Fibroblast of peridontal ligament (primary cell): ENCODE measurements around the gene BCS1L.

ENCODE experiments used
- DNase-seq: peaks from one replicate; pipeline ENCODE4 v3.0.0-alpha.2; 2010; ENCODE audit errors: extremely low read depth

BCS1L gene, protein sequence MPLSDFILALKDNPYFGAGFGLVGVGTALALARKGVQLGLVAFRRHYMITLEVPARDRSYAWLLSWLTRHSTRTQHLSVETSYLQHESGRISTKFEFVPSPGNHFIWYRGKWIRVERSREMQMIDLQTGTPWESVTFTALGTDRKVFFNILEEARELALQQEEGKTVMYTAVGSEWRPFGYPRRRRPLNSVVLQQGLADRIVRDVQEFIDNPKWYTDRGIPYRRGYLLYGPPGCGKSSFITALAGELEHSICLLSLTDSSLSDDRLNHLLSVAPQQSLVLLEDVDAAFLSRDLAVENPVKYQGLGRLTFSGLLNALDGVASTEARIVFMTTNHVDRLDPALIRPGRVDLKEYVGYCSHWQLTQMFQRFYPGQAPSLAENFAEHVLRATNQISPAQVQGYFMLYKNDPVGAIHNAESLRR

GRCh38 chr2:218659258-218659987, at the start of gene BCS1L, which contains the start of gene ZNF142:
Gene BCS1L, plus strand, starts transcription at chr2:218659683. Its CDS starts 1,305 bp downstream, at chr2:218660988.
Gene ZNF142, minus strand, starts transcription at chr2:218659623. Its CDS starts 3,194 bp downstream, at chr2:218656429.
- peak; percentile 71 for DNase-seq

GRCh38 chr2:218615868-218616315, 43.6 kb upstream of the BCS1L start:
- DNase-seq, result no peak

DNA sequence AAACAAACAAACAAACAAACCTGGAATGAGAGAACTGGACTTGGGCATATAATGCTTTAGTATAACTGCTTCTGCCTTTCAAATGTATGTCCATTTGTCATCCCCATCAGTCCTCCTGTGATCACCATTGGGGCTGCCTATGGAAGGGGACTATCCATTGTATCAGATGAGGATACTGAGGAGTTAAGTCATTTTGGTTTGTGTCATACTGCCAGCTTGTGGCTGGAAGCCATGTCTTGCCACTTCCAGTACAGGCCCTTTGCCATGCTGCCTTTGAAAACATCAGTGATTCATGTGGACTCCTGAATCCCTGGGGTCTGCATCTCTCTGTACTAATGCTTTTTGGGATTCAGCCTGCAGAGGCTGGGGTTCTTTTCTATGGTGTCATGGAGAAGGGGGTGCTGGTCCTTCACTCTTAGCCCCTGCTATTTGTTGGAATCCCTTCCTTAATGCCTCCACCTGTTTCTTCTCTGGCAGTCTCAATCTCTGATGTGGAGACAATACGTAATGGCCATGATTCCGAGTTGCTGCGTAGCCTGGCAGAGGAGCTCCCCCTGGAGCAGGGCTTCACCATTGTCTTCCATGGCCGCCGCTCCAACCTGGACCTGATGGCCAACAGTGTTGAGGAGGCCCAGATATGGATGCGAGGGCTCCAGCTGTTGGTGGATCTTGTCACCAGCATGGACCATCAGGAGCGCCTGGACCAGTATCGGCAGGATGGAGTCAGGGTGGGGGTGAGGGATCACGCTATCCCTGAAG, 41.2 kb upstream of the BCS1L start:
- peak; percentile 44 for DNase-seq

- DNase-seq, result no peak
Measured at GRCh38 chr2:218621007-218621406, 38.5 kb upstream of the BCS1L start.

DNA sequence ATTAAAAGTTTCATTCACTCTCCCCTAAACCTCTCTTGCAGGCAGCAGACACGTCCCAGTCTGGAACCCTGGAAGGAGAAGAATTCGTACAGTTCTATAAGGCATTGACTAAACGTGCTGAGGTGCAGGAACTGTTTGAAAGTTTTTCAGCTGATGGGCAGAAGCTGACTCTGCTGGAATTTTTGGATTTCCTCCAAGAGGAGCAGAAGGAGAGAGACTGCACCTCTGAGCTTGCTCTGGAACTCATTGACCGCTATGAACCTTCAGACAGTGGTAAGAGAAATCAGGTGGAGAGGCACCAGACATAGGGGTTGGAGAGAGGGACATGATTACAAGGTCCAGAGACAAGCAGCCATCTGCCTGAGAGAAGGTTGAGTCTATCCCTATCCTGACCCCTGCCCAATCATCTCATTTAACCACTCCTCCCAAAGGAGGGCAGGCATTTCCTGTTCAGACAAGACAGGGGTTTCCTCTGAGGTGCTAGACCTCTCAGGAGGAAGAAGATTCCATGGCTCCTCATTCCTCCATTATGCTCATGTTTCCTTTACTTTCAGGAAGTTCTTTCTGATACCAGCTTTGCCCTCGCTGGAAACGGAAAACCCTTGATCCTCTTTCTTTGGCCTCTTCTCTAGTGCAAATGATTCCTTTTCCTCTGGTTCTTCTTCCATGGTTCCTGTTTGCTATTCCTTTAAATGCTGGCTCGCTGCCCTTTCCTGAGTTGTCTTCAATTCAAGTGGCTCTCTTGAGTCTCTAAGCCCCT, 36.7 kb upstream of the BCS1L start:
- no peak for DNase-seq

DNA sequence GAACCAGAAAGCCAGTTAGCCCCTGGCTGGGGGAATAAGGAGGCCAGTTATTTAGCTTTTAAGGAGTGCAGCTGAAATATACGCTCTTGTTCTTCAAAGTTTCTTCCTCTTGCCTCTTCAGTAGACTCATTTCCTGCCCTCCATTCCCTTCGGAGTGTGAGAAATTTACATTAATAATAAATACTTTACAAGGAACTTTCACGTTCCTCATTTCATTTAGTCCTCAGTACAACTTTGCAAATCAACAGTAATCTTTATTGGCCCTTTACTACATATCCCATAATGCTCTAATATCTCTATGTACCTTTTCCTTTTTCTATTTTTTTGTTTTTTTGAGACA, 36.1 kb upstream of the BCS1L start:
- DNase-seq, result no peak

GRCh38 chr2:218626369-218626768, 33.1 kb upstream of the BCS1L start:
- DNase-seq, result no peak

DNA sequence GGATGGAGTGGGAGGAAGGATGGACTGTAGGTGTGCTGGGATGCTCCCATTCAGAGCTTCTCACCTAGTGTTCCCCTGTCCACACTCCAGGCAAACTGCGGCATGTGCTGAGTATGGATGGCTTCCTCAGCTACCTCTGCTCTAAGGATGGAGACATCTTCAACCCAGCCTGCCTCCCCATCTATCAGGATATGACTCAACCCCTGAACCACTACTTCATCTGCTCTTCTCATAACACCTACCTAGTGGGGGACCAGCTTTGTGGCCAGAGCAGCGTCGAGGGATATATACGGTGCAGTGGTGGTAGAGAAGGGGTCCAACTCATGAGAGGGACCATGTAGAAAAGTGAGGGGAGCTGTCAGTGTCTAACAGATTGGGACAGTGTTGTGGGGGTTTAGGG, 31.5 kb upstream of the BCS1L start:
- no peak for DNase-seq

DNA sequence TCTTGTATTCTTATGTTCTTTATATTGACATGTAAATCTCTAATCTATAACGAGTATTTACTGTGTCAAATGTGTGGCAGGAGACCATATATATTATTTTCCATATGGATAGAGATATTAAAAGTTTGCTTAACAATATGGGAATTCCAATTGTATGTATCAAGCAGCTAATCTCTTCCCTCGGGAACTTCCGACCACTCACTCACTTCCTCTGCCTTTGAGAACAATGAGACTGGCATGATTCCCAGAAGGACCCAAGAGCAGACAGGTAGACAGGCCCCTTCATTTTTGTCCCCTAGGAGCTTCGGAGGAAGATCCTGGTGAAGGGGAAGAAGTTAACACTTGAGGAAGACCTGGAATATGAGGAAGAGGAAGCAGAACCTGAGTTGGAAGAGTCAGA, 27.6 kb upstream of the BCS1L start:
- no peak for DNase-seq

GRCh38 chr2:218635719-218636118, 23.8 kb upstream of the BCS1L start:
- no peak for DNase-seq

- no peak for DNase-seq
Measured at GRCh38 chr2:218638372-218638771, 21.1 kb upstream of the BCS1L start.

GRCh38 chr2:218642121-218642656, 17.3 kb upstream of the BCS1L start:
- no peak for DNase-seq

DNA sequence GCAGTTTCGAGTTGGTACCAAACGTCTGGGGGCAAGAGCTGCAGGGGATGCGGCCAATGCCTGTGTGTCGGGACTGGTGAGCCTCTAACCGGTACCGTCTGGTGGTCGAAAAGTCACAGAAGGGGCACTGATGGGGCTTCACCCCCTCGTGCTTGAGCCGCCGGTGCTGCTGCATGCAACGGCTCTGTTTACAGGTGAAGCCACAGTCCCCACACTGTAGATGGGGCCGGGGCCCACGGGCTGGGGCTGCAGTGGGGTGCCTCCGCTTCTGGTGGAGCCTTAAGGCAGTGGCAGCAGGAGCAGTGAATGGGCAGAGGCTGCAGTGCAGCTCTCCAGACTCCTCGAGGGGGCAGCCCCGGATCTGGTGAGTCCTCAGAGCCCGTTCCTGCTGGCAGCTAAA, 16.7 kb upstream of the BCS1L start:
- no peak for DNase-seq

DNA sequence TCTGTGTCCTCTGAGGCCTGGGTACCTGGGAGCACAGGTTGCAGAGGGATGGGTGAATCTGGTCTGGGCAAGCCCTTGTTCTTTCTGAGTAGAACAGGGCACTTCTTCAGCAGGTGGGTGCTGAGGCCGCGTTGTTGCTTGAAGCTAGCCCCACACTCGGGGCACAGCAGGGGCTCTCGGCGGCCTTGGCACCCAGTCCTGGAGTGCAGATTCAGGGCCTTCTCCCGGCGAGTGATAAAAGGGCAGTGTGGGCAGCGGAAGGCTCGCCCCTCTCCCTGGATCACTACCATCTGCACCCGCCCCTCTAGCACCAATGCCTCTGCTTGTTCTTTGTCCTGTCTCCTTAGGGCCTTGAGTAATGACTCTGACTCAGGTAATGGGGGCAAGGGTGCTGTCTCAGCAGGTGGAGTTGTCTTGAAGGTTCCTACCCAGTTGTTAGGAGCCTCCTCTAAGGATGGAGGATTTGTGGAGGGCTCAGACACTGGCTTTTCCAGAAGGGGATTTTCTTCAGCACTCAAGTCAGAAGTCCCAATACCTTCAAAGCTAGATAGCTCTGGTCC, 15.7 kb upstream of the BCS1L start:
- DNase-seq, result no peak

DNA sequence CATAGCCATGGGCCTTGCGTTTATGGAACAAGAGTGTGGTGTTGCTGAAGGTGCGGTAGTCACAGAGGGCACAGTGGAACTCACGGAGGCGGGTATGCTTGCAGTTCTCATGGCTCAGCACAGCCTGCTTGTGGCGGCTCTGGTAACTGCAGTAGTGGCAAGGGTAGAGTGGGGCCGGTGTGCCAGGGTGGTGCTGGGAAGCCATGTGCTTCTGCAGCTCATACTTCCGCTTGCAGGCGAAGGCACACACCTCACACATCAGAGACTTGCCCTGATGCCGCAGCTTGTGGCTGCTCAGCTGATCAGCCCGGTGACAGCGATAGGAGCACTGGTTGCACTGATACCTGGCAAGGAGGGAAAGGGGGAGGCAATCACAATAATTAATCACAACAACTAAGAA, 14.8 kb upstream of the BCS1L start:
- DNase-seq, result no peak

- peak; percentile 56 for DNase-seq
Measured at GRCh38 chr2:218645126-218645525, 14.4 kb upstream of the BCS1L start.

DNA sequence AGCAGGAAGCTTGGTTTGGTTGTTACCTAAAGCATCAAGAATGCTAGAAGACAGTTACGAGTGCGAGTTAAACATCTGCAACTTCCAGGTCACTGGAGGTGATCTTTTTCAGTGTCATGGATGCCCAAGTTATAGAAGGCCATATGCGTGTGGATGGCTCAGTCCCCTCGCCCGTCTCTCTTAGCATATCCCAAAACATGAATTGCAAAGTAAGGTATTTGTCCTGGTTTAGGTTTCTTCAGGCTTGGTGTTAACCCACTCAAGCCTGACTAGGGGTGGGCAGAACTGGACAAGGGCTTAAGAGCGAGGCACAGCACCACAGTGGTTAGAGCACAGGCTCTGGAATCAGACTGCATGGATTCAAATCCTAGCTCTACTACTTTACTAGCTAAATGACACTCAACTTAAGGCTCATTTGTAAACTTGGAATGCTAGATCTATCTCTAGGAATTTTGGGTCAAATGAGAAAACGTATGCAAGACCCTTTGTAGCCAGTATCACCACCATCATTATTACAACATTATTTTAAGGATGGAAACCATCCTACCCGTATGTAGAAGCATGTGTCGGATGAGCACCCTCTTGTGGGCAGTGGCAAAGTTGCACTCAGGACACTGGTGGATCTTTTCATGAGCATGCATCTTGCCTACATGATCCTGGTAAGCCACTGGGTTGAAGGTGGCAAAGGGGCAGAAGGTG, 11.2 kb upstream of the BCS1L start:
- DNase-seq, result peak; percentile 75

DNA sequence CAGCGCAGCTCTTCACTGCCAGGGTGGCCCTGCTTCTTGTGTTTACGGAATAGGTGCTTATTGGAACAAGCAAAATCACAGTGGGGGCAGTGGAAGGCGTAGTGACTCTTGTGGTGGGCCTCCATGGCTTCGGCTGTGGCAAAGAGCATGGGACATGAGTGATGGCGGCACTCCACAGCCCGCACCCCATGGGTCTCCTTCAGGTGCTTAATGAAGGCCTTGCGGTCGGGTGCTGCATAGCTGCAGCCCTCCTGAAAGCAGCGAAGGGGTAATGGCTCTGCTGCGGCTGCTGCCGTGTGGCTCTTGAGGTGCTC, 10.7 kb upstream of the BCS1L start:
- DNase-seq, result no peak

- no peak for DNase-seq
Measured at GRCh38 chr2:218655751-218656150, 3.7 kb upstream of the BCS1L start.

DNA sequence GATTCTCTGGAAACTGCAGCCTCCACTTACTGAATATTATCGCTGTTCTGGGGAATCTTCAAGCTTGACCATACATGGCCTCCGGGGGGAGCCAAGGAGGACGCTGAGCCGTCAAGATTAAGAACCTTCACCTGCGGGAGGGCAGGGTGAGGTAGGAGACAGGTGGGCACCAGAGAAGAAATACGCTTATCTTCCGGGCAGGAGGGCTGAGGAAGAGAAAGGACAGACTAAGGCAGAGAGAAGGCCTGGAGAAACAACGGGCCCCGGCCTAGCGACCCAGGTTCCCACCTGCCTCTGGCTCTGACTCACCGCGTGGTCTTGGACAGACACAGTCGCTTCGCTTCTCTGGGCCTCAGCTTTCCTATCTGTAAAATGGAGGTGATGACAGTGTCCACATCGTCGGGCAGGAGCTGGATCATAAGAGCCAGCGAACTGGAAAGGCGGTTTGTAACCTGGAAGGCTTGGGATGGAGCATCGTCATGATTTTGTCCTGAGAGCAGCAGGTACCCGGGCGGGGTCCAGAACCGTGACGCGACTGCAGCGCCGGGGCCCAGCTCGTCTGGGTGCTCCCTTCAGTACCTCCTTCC, 719 bp upstream of the BCS1L start:
- peak; percentile 40 for DNase-seq
